H1 (cell line): Measurements from ENCODE around the gene F11R. TPM values are rescaled to one million over a fixed set of nuclear protein-coding genes. Genes with fewer than 3 reads are reported as not detected.
A peak's percentile ranks its signal among the peaks of the same experiment; 100 is the strongest.

Source experiments
- CTCF ChIA-PET: fragments of 300-600 bp; sonication (Branson Sonifier 250); formaldehyde crosslinking; loops from one replicate; lab custom pipeline; 2021; ENCODE audit not compliant: partially characterized antibody; lab: Charles Lee
- POLR2A ChIA-PET: fragments of 300-600 bp; sonication (Branson Sonifier 250); formaldehyde crosslinking; loops from one replicate; lab custom pipeline; 2021; ENCODE audit warnings: inconsistent platforms; ENCODE audit not compliant: partially characterized antibody; lab: Charles Lee
- DNase-seq, 2 experiments: peaks; one replicate each; pipeline versions ENCODE4 v3.0.0 to v3.0.0-alpha.2; 2010 to 2022; ENCODE audit warnings: low spot score in 2 of 2, low read depth in 1 of 2, mixed read lengths in 1 of 2
- FAIRE-seq: peaks from 2 replicates; lab custom pipeline; 2011; peaks lifted over from hg19 to GRCh38; lab: Jason Lieb, UNC
- H2AFZ ChIP-seq: 2 replicates; pipeline ENCODE4 v1.8.1; 2012; ENCODE audit warnings: low read length, inconsistent platforms
- H2AK5ac ChIP-seq: 2 replicates; pipeline ENCODE4 v1.6.1; 2013; ENCODE audit warnings: low read depth, low read length
- H2BK120ac ChIP-seq: replicated peaks from 2 replicates; pipeline ENCODE3; 2013; ENCODE audit warnings: low read depth, low read length, inconsistent platforms
- H2BK12ac ChIP-seq: 2 replicates; pipeline ENCODE4 v1.6.1; 2013; ENCODE audit warnings: low read depth, low read length
- H2BK15ac ChIP-seq: 2 replicates; pipeline ENCODE4 v1.6.1; 2013; ENCODE audit warnings: low read length
- H2BK20ac ChIP-seq: 2 replicates; pipeline ENCODE4 v1.6.1; 2013; ENCODE audit warnings: low read length
- H2BK5ac ChIP-seq: 2 replicates; pipeline ENCODE4 v1.6.1; 2013; ENCODE audit warnings: low read depth, low read length
- H3K14ac ChIP-seq: 2 replicates; pipeline ENCODE4 v1.6.1; 2013; ENCODE audit warnings: inconsistent platforms; ENCODE audit not compliant: insufficient read length
- H3K18ac ChIP-seq: 2 replicates; pipeline ENCODE4 v1.6.1; 2013; ENCODE audit warnings: low read length; ENCODE audit errors: extremely low read depth
- H3K23ac ChIP-seq: 2 replicates; pipeline ENCODE4 v1.6.1; 2013; ENCODE audit warnings: inconsistent platforms; ENCODE audit not compliant: insufficient read length
- H3K23me2 ChIP-seq: 2 replicates; pipeline ENCODE4 v1.6.1; 2013; ENCODE audit warnings: low read depth, low read length
- H3K27ac ChIP-seq: 2 replicates; pipeline ENCODE4 v1.6.1; 2011; ENCODE audit warnings: low read depth, low read length, inconsistent platforms
- H3K27me3 ChIP-seq, 4 experiments: replicated peaks in 1 of 4; 1 replicate in 1 of 4; 2 replicates in 3 of 4; pipeline versions ENCODE4 v1.6.1 to v1.8.1; 2011 to 2013; ENCODE audit warnings: low read length in 3 of 4, mild to moderate bottlenecking in 3 of 4, inconsistent platforms in 2 of 4, mixed read lengths in 2 of 4, moderate library complexity in 1 of 4; ENCODE audit not compliant: control insufficient read depth in 3 of 4, insufficient read depth in 3 of 4; ENCODE audit errors: extremely low read depth in 1 of 4
- H3K36me3 ChIP-seq, 4 experiments: 2 replicates each; pipeline versions ENCODE4 v1.6.1 to v1.8.1; 2011 to 2013; ENCODE audit warnings: mild to moderate bottlenecking in 4 of 4, low read length in 3 of 4, moderate library complexity in 2 of 4, control low read depth in 1 of 4, inconsistent platforms in 1 of 4; ENCODE audit not compliant: insufficient read depth in 4 of 4, control insufficient read depth in 2 of 4
- H3K4ac ChIP-seq: replicated peaks from 2 replicates; pipeline ENCODE3; 2013; ENCODE audit warnings: low read length, low read depth, mixed read lengths, inconsistent platforms; ENCODE audit not compliant: insufficient read length
- H3K4me1 ChIP-seq, 4 experiments: replicated peaks in 1 of 4; 1 replicate in 1 of 4; 2 replicates in 3 of 4; pipeline versions ENCODE4 v1.6.1 to v1.8.1; 2011 to 2013; ENCODE audit warnings: low read length in 3 of 4, inconsistent platforms in 2 of 4, mixed read lengths in 1 of 4; ENCODE audit not compliant: insufficient read depth in 4 of 4, control insufficient read depth in 3 of 4
- H3K4me2 ChIP-seq, 2 experiments: 2 replicates each; pipeline versions ENCODE4 v1.6.1 to v1.8.1; 2011 to 2013; ENCODE audit warnings: low read depth in 2 of 2, low read length in 2 of 2, control low read depth in 1 of 2, inconsistent platforms in 1 of 2, mild to moderate bottlenecking in 1 of 2; ENCODE audit not compliant: insufficient read depth in 1 of 2
- H3K4me3 ChIP-seq, 4 experiments: fragments of 200-600, 300-600 bp in 1 of 4; sonication (generic), shearing (Covaris generic), sonication (Bioruptor Twin) in 1 of 4; 2 replicates each; pipeline versions ENCODE4 v1.5.1 to v1.8.1; 2011 to 2016; ENCODE audit warnings: low read length in 4 of 4, low read depth in 3 of 4, control low read depth in 2 of 4, inconsistent platforms in 2 of 4, mild to moderate bottlenecking in 2 of 4, mixed read lengths in 1 of 4, moderate library complexity in 1 of 4; ENCODE audit not compliant: insufficient read depth in 2 of 4; ENCODE audit errors: extremely low read depth in 1 of 4
- H3K56ac ChIP-seq: replicated peaks from 2 replicates; pipeline ENCODE3; 2013; ENCODE audit warnings: low read depth, mild to moderate bottlenecking, mixed read lengths, low read length, inconsistent platforms; ENCODE audit not compliant: insufficient read length
- H3K79me1 ChIP-seq: 2 replicates; pipeline ENCODE4 v1.6.1; 2013; ENCODE audit warnings: low read depth, low read length, control low read depth
- H3K79me2 ChIP-seq, 2 experiments: 2 replicates each; pipeline versions ENCODE4 v1.6.1 to v1.8.1; 2012 to 2013; ENCODE audit warnings: low read length in 2 of 2, mild to moderate bottlenecking in 2 of 2, inconsistent platforms in 1 of 2; ENCODE audit not compliant: insufficient read depth in 2 of 2, control insufficient read depth in 1 of 2
- H3K9ac ChIP-seq, 4 experiments: replicated peaks in 1 of 4; 1 replicate in 1 of 4; 2 replicates in 3 of 4; pipeline versions ENCODE4 v1.6.1 to v1.8.1; 2011 to 2013; ENCODE audit warnings: low read depth in 3 of 4, low read length in 3 of 4, control low read depth in 2 of 4, mild to moderate bottlenecking in 2 of 4, moderate library complexity in 2 of 4, inconsistent platforms in 1 of 4; ENCODE audit errors: extremely low read depth in 1 of 4
- H3K9me3 ChIP-seq, 2 experiments: 2 replicates each; pipeline versions ENCODE4 v1.6.1 to v1.8.1; 2012 to 2013; ENCODE audit warnings: mild to moderate bottlenecking in 2 of 2, moderate library complexity in 2 of 2, control low read depth in 1 of 2, inconsistent platforms in 1 of 2, low read depth in 1 of 2, low read length in 1 of 2, mixed read lengths in 1 of 2; ENCODE audit not compliant: insufficient read depth in 2 of 2
- H4K20me1 ChIP-seq, 2 experiments: replicated peaks in 1 of 2; 2 replicates each; pipeline versions ENCODE3 to v1.8.1; 2011 to 2013; ENCODE audit warnings: inconsistent platforms in 2 of 2, low read length in 2 of 2, mild to moderate bottlenecking in 1 of 2; ENCODE audit not compliant: insufficient read depth in 2 of 2, control insufficient read depth in 1 of 2
- H4K5ac ChIP-seq: 2 replicates; pipeline ENCODE4 v1.6.1; 2013; ENCODE audit warnings: low read length, low read depth, mixed read lengths, inconsistent platforms; ENCODE audit not compliant: insufficient read length
- H4K8ac ChIP-seq: 2 replicates; pipeline ENCODE4 v1.8.0; 2013; ENCODE audit warnings: mild to moderate bottlenecking, moderate library complexity, low read length, inconsistent platforms; ENCODE audit not compliant: insufficient read depth; ENCODE audit errors: extremely low read depth
- H4K91ac ChIP-seq: replicated peaks from 2 replicates; pipeline ENCODE3; 2013; ENCODE audit warnings: low read length, mixed read lengths, inconsistent platforms; ENCODE audit not compliant: insufficient read length
- KDM4A ChIP-seq: IDR thresholded peaks from one replicate; pipeline ENCODE4 v1.7.1; 2012; ENCODE audit warnings: low read depth, mild to moderate bottlenecking, moderate library complexity, low read length, inconsistent platforms; ENCODE audit not compliant: severe bottlenecking
- WGBS, 2 experiments: shearing (Covaris generic) in 1 of 2; methylation state at CpG; one replicate each; pipeline versions ENCODE4 v1.1.6 to v1.1.7; 2013 to 2015; ENCODE audit warnings: low lambda C conversion rate in 2 of 2, mixed read lengths in 2 of 2, inconsistent platforms in 1 of 2, low coverage in 1 of 2, missing lambda C conversion rate in 1 of 2; ENCODE audit not compliant: insufficient replicate concordance in 2 of 2, insufficient coverage in 1 of 2, insufficient read length in 1 of 2; ENCODE audit errors: extremely low coverage in 1 of 2, missing lambda C conversion rate in 1 of 2; 5-methylcytosine and 5-hydroxymethylcytosine counted together
- polyA plus RNA-seq, 7 experiments: library from polyadenylated mRNA; depleted of rRNA in 3 of 7; stranded (reverse) in 5 of 7; unstranded in 2 of 7; fragments of >200 nt in 5 of 7; fragments of 200-250 nt in 2 of 7; gene quantifications; 1 replicate in 5 of 7; 2 replicates in 1 of 7; 4 replicates in 1 of 7; pipeline versions ENCODE4 v1.2.1 to v1.2.3, GENCODE V29; 2011 to 2013; ENCODE audit warnings: missing spikeins in 2 of 7, mixed read lengths in 2 of 7
- total RNA-seq: library from RNA; stranded (reverse); fragmentation: NEBNext Ultra II Directional; extraction: Animal tissue kit (Norgen Biotek cat#: 25700); gene quantifications from 2 replicates; pipeline ENCODE4 v1.2.1, GENCODE V29; 2021

Gene F11R
- total and polyA plus RNA-seq, 2 of the 8 experiments (the other 6 are each of a cell fraction or from before 2014, with no cell fraction given): 159 to 200 TPM

DNA sequence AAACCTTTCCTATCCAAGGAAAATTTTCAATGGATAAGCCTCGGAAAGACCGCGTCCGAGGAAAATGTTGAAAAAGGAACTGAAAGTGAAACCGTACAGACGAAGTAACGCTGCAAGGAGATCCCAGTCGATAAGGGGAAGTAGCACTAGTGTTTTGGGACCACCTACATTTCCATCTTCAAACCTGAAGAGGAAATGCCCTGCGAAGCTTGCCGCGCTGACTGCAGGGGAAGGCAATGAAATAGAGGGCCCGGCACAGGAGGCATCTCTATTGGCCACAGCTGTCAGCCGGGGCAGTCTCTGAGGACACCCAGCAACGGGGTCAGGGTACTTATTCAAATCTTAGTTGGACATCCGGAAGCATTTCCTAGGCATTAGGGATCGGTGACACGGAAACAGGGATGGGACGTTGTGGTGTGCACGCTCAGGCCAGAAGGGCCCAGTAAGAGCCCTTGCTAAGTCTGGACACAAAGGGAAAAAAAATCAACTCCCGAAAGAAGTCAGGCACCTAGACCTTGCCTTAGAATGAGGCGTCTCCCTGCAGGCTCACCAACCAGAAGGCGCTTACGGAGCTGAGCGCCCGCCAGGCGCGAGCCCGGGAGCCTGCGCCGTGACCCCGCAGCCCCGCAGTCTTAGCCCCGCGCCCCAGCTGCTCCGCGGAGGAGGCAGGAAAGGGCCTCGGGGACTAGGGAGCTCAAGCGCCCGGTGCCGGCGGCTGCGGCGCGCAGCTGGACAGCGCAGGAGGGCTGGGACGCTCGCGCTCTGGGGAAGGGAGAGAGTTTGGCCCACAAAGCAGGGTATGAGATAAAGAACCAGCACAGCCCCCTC is 24.2 kb upstream of the F11R start:
- Histone ChIP-seq H4K5ac (peak overlapping the region; percentile 26), H3K79me1 (peaks cover 7% of the 10 kb centered on the region), H2BK15ac (no peak overlapping the region; the same call in 1 of the 2 replicates), H4K20me1 (no peaks in the 10 kb centered on the region), H4K8ac (peak overlapping the region; percentile 93), H2BK20ac (no peak overlapping the region), H2BK12ac (peak overlapping the region; percentile 11; the same call in 1 of the 2 replicates), H3K9ac (peak overlapping the region; percentile 77 to 95 (median 92)), H3K18ac (peak overlapping the region; percentile 73), H3K14ac (no peak overlapping the region), H2AFZ (0 out of 2 replicates have a peak overlapping the region, but pooled peaks have one; percentile 11), H3K23ac (no peak overlapping the region), H2BK120ac (no peak overlapping the region), H3K4me3 (peak overlapping the region; percentile 75 to 98 (median 87)), H3K27me3 (peaks cover 0 to 17% (median 8%) of the 10 kb centered on the region in 4 experiments; a peak in 6 of 7 replicates), H3K27ac (peak overlapping the region; percentile 97; the same call in 1 of the 2 replicates), H3K56ac (peak overlapping the region; percentile 3), H3K23me2 (peaks cover 7% of the 10 kb centered on the region), H3K4ac (no peak overlapping the region), H4K91ac (peak overlapping the region; percentile 25), H3K9me3 (peaks cover 0 to 12% of the 10 kb centered on the region in 2 experiments; a peak in 1 of 4 replicates), H3K79me2 (peaks cover 0 to 20% of the 10 kb centered on the region in 2 experiments; a peak in 2 of 4 replicates), H2AK5ac (no peak overlapping the region), H3K36me3 (peaks cover 17 to 29% (median 22%) of the 10 kb centered on the region in 4 experiments; a peak in 6 of 8 replicates), H3K4me1 (peaks cover 0 to 4% (median 1%) of the 10 kb centered on the region in 4 experiments; a peak in 2 of 7 replicates), H3K4me2 (peak overlapping the region; percentile 85 to 100), H2BK5ac (peak overlapping the region; percentile 94)
- ChIA-PET CTCF (interaction anchor here (0.6 to 4.1 kb wide), 16 partner anchors 10 to 1176 kb away, joined by 3 to 26 read pairs (median 5); partner anchors contain the start of genes F11R and KLHDC9), POLR2A (interaction anchor here (0.6 to 4.0 kb wide), 27 partner anchors 8 to 395 kb away, joined by 3 to 28 read pairs (median 5); partner anchors contain the start of genes ARHGAP30, DEDD, F11R and KLHDC9)
- DNase-seq: peak in 1 of 2 experiments; percentile 64
- FAIRE-seq: no peak
- 4% methylated on average over 38 of the region's 48 CpGs; no CpG with 5 or more reads in 1 of the 2 experiments for WGBS, 2 experiments
- TF ChIP-seq KDM4A: no peak
